Activated T-cell treated with anti-CD3 and anti-CD28 coated beads, Interleukin-2, amount 50 U/mL, for 72 hours (primary cell): ENCODE data around the gene NFYC. TPM values are rescaled to one million over a fixed set of nuclear protein-coding genes. Genes with fewer than 3 reads are reported as not detected.

ENCODE experiments used
- ATAC-seq, 2 donors: fragments of 150-1000 bp; cut with Tn5 transposase; replicated peaks in 1 of 2; 2 replicates each; pipeline ENCODE4 v1.10.0; 2021; ENCODE audit warnings: moderate library complexity in 2 of 2, mild to moderate bottlenecking in 1 of 2
- DNase-seq, 2 donors: peaks; one replicate each; pipeline ENCODE4 v3.0.0; 2021 to 2022; ENCODE audit warnings: mixed read lengths in 1 of 2
- H3K27ac Mint-ChIP-seq: one replicate; pipeline ENCODE4 v1.8.0; 2022; ENCODE audit warnings: mild to moderate bottlenecking, moderate library complexity, mixed read lengths
- H3K27me3 Mint-ChIP-seq: one replicate; pipeline ENCODE4 v1.8.0; 2022; ENCODE audit warnings: low read depth, mixed read lengths
- H3K36me3 Mint-ChIP-seq, 2 donors: one replicate each; pipeline ENCODE4 v1.8.0; 2022; ENCODE audit warnings: mixed read lengths in 2 of 2, mild to moderate bottlenecking in 1 of 2; ENCODE audit not compliant: insufficient read depth in 2 of 2
- H3K4me1 Mint-ChIP-seq: one replicate; pipeline ENCODE4 v1.8.0; 2022; ENCODE audit warnings: low read depth, mixed read lengths
- H3K4me3 Mint-ChIP-seq, 2 donors: one replicate each; pipeline ENCODE4 v1.8.0; 2022; ENCODE audit warnings: mild to moderate bottlenecking in 2 of 2, mixed read lengths in 2 of 2, moderate library complexity in 2 of 2
- H3K9me3 Mint-ChIP-seq, 2 donors: one replicate each; pipeline ENCODE4 v1.8.0; 2022; ENCODE audit warnings: mixed read lengths in 2 of 2
- total RNA-seq, 2 donors: library from RNA; stranded (reverse); gene quantifications; one replicate each; pipeline ENCODE4 v1.2.3, GENCODE V29; 2022

NFYC gene
- total RNA-seq, 2 donors from 2014 or later, result 64.0 to 74.3 TPM

DNA sequence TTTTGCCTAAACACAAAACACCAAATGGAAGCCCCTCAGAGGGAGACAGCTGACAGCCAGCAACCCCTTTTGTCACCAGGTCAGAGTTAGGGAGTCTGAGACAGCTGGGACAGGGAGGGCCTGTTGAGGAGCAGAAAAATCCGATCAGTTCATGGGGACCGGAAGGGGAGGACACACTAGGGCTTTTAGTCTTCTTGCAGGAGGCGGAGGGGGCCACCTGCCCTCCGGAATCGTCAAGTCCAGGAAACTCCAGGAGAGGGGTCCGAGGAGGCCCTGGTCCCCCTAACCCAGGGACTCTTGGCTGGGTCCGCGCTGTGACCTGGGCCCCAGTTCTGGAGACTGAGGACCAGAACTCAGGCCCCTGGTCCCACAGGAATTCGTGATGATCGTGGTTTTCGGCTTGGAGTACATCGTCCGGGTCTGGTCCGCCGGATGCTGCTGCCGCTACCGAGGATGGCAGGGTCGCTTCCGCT is 126.3 kb downstream of the NFYC start:
- Mint-ChIP-seq H3K27me3 (no peaks in the 10 kb centered on the region), H3K27ac (no peak overlapping the region), H3K4me1 (peaks cover 11% of the 10 kb centered on the region), H3K36me3 (no peaks in the 10 kb centered on the region), H3K4me3 (peak overlapping the region; percentile 80 to 81), H3K9me3 (no peaks in the 10 kb centered on the region)
- ATAC-seq (no peak), DNase-seq (no peak)

DNA sequence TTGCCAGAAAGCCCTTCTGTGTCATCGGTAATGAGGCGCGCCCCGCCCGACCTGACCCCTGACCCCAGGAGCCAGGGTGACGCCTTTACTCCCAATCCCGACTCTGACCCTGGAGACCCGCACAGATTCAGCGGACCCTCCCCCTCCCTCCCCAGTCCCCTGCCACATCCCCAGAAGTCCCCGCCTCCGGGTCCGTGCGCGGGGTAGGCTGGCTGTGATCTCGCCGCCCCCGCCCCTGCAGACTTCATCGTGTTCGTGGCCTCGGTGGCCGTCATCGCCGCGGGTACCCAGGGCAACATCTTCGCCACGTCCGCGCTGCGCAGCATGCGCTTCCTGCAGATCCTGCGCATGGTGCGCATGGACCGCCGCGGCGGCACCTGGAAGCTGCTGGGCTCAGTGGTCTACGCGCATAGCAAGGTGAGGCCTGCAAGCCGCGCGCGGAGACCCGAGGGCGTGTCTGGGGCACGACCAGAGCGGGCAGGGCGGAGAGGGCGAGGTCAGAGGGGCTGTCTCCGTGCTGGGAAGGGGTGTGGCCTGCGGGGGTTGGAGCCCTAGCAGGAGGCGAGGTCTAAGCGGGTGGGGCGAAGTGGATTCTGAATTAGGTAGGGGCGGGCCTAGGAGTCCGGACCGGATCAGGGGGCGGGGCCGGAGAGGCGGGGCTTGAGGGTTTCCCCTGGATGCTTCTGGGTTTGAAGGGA is 126.9 kb downstream of the NFYC start:
- peak; percentile 92 for DNase-seq

DNA sequence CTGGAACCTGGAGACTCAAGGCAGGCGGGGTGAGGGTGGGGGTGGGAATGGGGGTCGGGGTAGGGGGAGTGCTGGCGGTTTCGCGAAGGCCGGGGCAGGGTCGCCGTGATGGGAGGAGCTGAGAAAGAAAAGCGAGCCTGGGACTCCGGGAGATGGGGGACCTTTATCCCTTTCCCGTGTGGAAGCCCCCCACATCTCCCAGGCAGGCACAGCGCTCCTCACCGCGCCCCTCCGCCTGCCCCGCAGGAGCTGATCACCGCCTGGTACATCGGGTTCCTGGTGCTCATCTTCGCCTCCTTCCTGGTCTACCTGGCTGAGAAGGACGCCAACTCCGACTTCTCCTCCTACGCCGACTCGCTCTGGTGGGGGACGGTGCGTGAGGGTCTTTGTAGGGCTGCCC is 127.6 kb downstream of the NFYC start:
- DNase-seq, result no peak
- Mint-ChIP-seq H3K27ac (no peak overlapping the region), H3K36me3 (no peaks in the 10 kb centered on the region), H3K4me3 (peak overlapping the region; percentile 30 to 81), H3K9me3 (no peaks in the 10 kb centered on the region), H3K4me1 (peaks cover 11% of the 10 kb centered on the region), H3K27me3 (no peaks in the 10 kb centered on the region)
- ATAC-seq, result no peak

More for the DNA sequence above, 126.9 kb downstream of the NFYC start:
- Mint-ChIP-seq H3K36me3 (no peaks in the 10 kb centered on the region), H3K4me3 (peak overlapping the region; percentile 80 to 81), H3K27ac (no peak overlapping the region), H3K9me3 (no peaks in the 10 kb centered on the region), H3K27me3 (no peaks in the 10 kb centered on the region), H3K4me1 (peaks cover 11% of the 10 kb centered on the region)
- ATAC-seq, result peak; percentile 97 to 98

DNA sequence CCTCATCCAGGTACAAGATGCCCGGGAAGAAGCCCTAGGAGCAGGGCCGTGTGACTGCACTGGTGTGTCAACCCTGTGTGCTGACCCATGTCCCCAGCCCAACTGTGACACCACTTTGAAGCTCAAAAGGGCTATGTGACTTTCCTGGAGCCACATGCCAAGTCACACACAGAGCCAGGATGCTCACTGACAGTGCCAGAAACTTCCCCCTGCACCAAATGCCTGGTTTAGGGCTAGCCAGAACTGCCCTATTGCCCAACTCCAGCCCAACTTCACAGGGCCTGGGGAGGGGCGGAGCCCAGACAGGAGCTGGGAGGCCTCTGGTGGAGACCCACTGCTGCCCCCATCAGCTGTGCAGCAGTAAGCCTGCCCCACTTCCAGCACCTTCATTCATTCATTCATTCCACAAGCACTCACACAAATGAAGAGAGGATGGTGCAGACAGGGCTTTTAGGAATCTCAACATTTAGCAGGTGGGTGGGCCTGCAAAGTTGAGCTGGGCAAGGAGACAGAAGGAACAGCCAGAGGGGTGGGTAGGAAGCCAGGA is 128.8 kb downstream of the NFYC start:
- H3K9me3 Mint-ChIP-seq, result no peaks in the 10 kb centered on the region
- H3K36me3 Mint-ChIP-seq, result no peaks in the 10 kb centered on the region
- H3K4me3 Mint-ChIP-seq, result no peak overlapping the region
- H3K4me1 Mint-ChIP-seq, result peaks cover 17% of the 10 kb centered on the region
- H3K27me3 Mint-ChIP-seq, result no peaks in the 10 kb centered on the region
- no peak for DNase-seq
- no peak for ATAC-seq
- H3K27ac Mint-ChIP-seq, result no peak overlapping the region

Other genes with a start within 250 kb of the NFYC start
- 1 to 10 TPM; 7.4 to 7.9 TPM for gene ZFP69B, start 241.2 kb upstream of the NFYC start, total RNA-seq
- gene ZFP69, start 214.4 kb upstream of the NFYC start, total RNA-seq, result 1 to 10 TPM; 4.0 to 8.4 TPM
- gene EXO5, start 182.9 kb upstream of the NFYC start, total RNA-seq, result 10 to 100 TPM; 13.6 to 17.5 TPM
- 1 to 10 TPM; 6.3 to 7.1 TPM for gene ZNF684, start 160.1 kb upstream of the NFYC start, total RNA-seq
- gene RIMS3, start 26.0 kb upstream of the NFYC start, total RNA-seq, result 1 to 10 TPM; 8.8 to 9.3 TPM
- under 1 TPM; 0.58 to 0.60 TPM for gene KCNQ4, start 92.1 kb downstream of the NFYC start, total RNA-seq
- 1 to 10 TPM; 1.9 to 2.1 TPM for gene CITED4, start 170.7 kb downstream of the NFYC start, total RNA-seq